HG03280 (cell line): ENCODE measurements around the gene TBXAS1.
"Not testable (repeated sequence)": the region's sequence is repeated elsewhere in the genome, so short reads cannot be mapped to it uniquely, and the experiment has no call there.

Experiments used
- ATAC-seq: cut with Tn5 transposase; IDR thresholded peaks from one replicate; pipeline ENCODE4 v1.9.1; 2021; ENCODE audit warnings: mild to moderate bottlenecking, moderate library complexity; ENCODE audit not compliant: unreplicated experiment

TBXAS1 gene

GRCh38 chr7:139913021-139913844, 84.2 kb downstream of the TBXAS1 start:
- no peak for ATAC-seq

- ATAC-seq, result no peak
Measured at GRCh38 chr7:139913845-139914135, 84.7 kb downstream of the TBXAS1 start.

- ATAC-seq, result no peak
Measured at GRCh38 chr7:139914306-139915267, 85.5 kb downstream of the TBXAS1 start.

- no peak for ATAC-seq
Measured at GRCh38 chr7:139915268-139915863, 86.3 kb downstream of the TBXAS1 start.

GRCh38 chr7:139915864-139916716, 87.0 kb downstream of the TBXAS1 start:
- peak; percentile 87 for ATAC-seq

- ATAC-seq, result peak; percentile 79
Measured at GRCh38 chr7:139916717-139917395, 87.8 kb downstream of the TBXAS1 start.

- no peak for ATAC-seq
Measured at GRCh38 chr7:139917851-139918250, 88.8 kb downstream of the TBXAS1 start.

- ATAC-seq, result no peak
Measured at GRCh38 chr7:139918480-139918879, 89.4 kb downstream of the TBXAS1 start.

GRCh38 chr7:139923090-139923489, 94.0 kb downstream of the TBXAS1 start:
- ATAC-seq, result no peak

- ATAC-seq, result no peak
Measured at GRCh38 chr7:139924461-139924860, 95.4 kb downstream of the TBXAS1 start.

- not testable (repeated sequence) for ATAC-seq
Measured at GRCh38 chr7:139929221-139929620, 100.2 kb downstream of the TBXAS1 start.

GRCh38 chr7:139930286-139930965, 101.4 kb downstream of the TBXAS1 start:
- no peak for ATAC-seq

GRCh38 chr7:139931190-139931934, 102.3 kb downstream of the TBXAS1 start:
- ATAC-seq, result no peak

GRCh38 chr7:139932531-139932930, 103.5 kb downstream of the TBXAS1 start:
- no peak for ATAC-seq

- no peak for ATAC-seq
Measured at GRCh38 chr7:139936760-139937310, 107.8 kb downstream of the TBXAS1 start.

GRCh38 chr7:139937715-139938114, 108.7 kb downstream of the TBXAS1 start:
- ATAC-seq, result no peak

GRCh38 chr7:139940866-139941265, 111.8 kb downstream of the TBXAS1 start:
- no peak for ATAC-seq

- ATAC-seq, result no peak
Measured at GRCh38 chr7:139941421-139941820, 112.4 kb downstream of the TBXAS1 start.
